Inferior parietal cortex (tissue), 1 donor: ENCODE measurements around the gene DLG4.
A peak's percentile ranks its signal among the peaks of the same experiment; 100 is the strongest.

Experiments
- DNase-seq: peaks from one replicate; pipeline ENCODE4 v3.0.0-alpha.2; 2016; ENCODE audit errors: extremely low spot score

The DLG4 gene

GRCh38 chr17:7219812-7220592, at the start of gene DLG4, which contains the start of gene ACADVL:
Gene DLG4, minus strand, starts transcription at chr17:7219836.
Gene ACADVL, plus strand, starts transcription at chr17:7219938. Its CDS starts 47 bp downstream, at chr17:7219985.
- peak; percentile 88 for DNase-seq

- no peak for DNase-seq
Observed at GRCh38 chr17:7266784-7267183, 47.1 kb upstream of the DLG4 start.

- DNase-seq: no peak
Observed at GRCh38 chr17:7263801-7264078, 44.1 kb upstream of the DLG4 start.

GRCh38 chr17:7262935-7263800, 43.5 kb upstream of the DLG4 start:
- no peak for DNase-seq

GRCh38 chr17:7262192-7262934, 42.7 kb upstream of the DLG4 start, which contains the start of gene CLDN7:
Gene CLDN7, minus strand, starts transcription at chr17:7262478. Its CDS starts 435 bp downstream, at chr17:7262043.
- DNase-seq: no peak

GRCh38 chr17:7261379-7262191, 41.9 kb upstream of the DLG4 start:
- no peak for DNase-seq

GRCh38 chr17:7260651-7261378, 41.2 kb upstream of the DLG4 start:
- DNase-seq: no peak

- no peak for DNase-seq
Observed at GRCh38 chr17:7260151-7260550, 40.5 kb upstream of the DLG4 start.

GRCh38 chr17:7259555-7259889, 39.9 kb upstream of the DLG4 start:
- no peak for DNase-seq

- DNase-seq: no peak
Observed at GRCh38 chr17:7258731-7259554, 39.3 kb upstream of the DLG4 start.

GRCh38 chr17:7256766-7257456, 37.3 kb upstream of the DLG4 start:
- DNase-seq: no peak

- no peak for DNase-seq
Observed at GRCh38 chr17:7254511-7254910, 34.9 kb upstream of the DLG4 start.

GRCh38 chr17:7253082-7253481, 33.4 kb upstream of the DLG4 start:
- no peak for DNase-seq

GRCh38 chr17:7252176-7253043, 32.8 kb upstream of the DLG4 start, which contains the start of gene ELP5:
Gene ELP5, plus strand, starts transcription at chr17:7252215. Its CDS starts 336 bp downstream, at chr17:7252551.
- peak; percentile 89 for DNase-seq

- DNase-seq: peak; percentile 99
Observed at GRCh38 chr17:7251661-7252175, 32.1 kb upstream of the DLG4 start, which contains the start of gene CTDNEP1. Gene CTDNEP1, minus strand, starts transcription at chr17:7251734. Its CDS starts 438 bp downstream, at chr17:7251296.

GRCh38 chr17:7250695-7251627, 31.3 kb upstream of the DLG4 start:
- DNase-seq: no peak

GRCh38 chr17:7249830-7250229, 30.2 kb upstream of the DLG4 start:
- DNase-seq: no peak
